Upper lobe of left lung (tissue), 4 donors: ENCODE measurements around the gene C5orf58.

Experiments
- EP300 ChIP-seq, 4 donors: sonication (generic); formaldehyde crosslinking; IDR thresholded peaks; one replicate each; pipeline ENCODE4 v1.5.1; 2017; ENCODE audit warnings: antibody characterized with exemption in 4 of 4, control low read depth in 2 of 4
- POLR2A ChIP-seq, 4 donors: fragments of 450-650 bp; IDR thresholded peaks; one replicate each; pipeline ENCODE4 v1.5.1; 2016 to 2017; ENCODE audit warnings: antibody characterized with exemption in 4 of 4, mild to moderate bottlenecking in 2 of 4
- POLR2AphosphoS5 ChIP-seq, 2 donors: sonication (generic); formaldehyde crosslinking; IDR thresholded peaks; one replicate each; pipeline ENCODE4 v1.5.1; 2017; ENCODE audit warnings: antibody characterized with exemption in 2 of 2
- TF ChIP-seq, protein P1 (sequence below), 6 experiments: fragments of 450-650 bp in 4 of 6; fragments of 200-600 bp in 2 of 6; sonication (generic) in 2 of 6; IDR thresholded peaks; one replicate each; pipeline ENCODE4 v1.5.1; 2016 to 2019; ENCODE audit warnings: antibody characterized with exemption in 6 of 6

DNA sequence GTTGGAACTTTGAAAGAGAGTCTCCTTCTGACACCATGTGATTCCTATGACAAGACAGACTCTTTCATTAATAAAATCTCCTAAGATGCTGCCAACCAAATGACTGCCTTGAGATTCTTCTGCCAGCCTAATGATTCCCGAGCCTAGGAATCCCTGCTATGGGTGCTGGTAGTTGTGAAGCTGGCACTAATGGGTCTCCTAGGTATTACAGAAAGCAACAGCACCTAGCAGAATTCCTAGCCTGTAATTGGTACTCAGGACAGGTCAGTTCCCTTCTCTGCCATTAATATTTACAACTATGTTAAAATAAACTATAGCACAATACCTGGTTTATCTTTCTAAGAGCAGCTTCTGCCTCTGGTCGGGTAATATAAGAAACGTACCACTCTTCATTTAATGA, 19.3 kb downstream of the C5orf58 start:
- TF ChIP-seq, protein P1, sequence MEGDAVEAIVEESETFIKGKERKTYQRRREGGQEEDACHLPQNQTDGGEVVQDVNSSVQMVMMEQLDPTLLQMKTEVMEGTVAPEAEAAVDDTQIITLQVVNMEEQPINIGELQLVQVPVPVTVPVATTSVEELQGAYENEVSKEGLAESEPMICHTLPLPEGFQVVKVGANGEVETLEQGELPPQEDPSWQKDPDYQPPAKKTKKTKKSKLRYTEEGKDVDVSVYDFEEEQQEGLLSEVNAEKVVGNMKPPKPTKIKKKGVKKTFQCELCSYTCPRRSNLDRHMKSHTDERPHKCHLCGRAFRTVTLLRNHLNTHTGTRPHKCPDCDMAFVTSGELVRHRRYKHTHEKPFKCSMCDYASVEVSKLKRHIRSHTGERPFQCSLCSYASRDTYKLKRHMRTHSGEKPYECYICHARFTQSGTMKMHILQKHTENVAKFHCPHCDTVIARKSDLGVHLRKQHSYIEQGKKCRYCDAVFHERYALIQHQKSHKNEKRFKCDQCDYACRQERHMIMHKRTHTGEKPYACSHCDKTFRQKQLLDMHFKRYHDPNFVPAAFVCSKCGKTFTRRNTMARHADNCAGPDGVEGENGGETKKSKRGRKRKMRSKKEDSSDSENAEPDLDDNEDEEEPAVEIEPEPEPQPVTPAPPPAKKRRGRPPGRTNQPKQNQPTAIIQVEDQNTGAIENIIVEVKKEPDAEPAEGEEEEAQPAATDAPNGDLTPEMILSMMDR (IDR thresholded peaks at IDR 0.05): no peak
- TF ChIP-seq POLR2A (IDR thresholded peaks at IDR 0.05): no peak
- no peak for TF ChIP-seq EP300 (IDR thresholded peaks at IDR 0.05)
- no peak for TF ChIP-seq POLR2AphosphoS5 (IDR thresholded peaks at IDR 0.05)
